Measurements from ENCODE around the gene CTSZ. TPM values are rescaled to one million over a fixed set of nuclear protein-coding genes. Genes with fewer than 3 reads are reported as not detected.
A peak's percentile ranks its signal among the peaks of the same experiment; 100 is the strongest.
"Not testable (repeated sequence)": the region's sequence is repeated elsewhere in the genome, so short reads cannot be mapped to it uniquely, and the experiment has no call there.

CTSZ gene
- total RNA-seq, 1 donor from 2014 or later: 34.2 TPM

DNA sequence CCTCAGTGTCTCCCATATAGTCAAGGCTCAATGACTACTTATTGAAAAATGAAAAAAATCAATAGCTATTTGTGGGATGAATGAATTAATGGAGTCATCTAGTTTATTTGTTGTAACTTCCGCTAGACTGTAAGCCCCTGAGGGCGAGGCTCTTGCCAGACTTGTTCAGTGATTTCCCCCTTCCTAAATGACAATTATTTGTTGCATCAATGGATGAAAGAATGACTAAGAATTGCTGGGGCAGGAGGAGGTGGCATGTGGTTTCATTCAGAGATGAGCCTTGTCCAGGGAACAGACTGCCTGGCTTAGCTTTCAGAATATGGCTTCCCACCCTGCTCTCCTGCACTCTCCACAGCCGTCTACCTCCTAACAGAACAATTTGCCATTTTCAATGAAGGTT lies 36.6 kb upstream of the CTSZ start:
- Mint-ChIP-seq H3K4me1 (peaks cover 21% of the 10 kb centered on the region), H3K4me3 (peak overlapping the region; percentile 77), H3K9me3 (no peaks in the 10 kb centered on the region), H3K27me3 (ENCODE audit: insufficient read depth, low read depth) (peaks cover 3% of the 10 kb centered on the region), H3K36me3 (peaks cover 4% of the 10 kb centered on the region), H3K27ac (no peak overlapping the region)
- no peak overlapping the region for H3K4me3 ChIP-seq
- H3K4me1 ChIP-seq: peaks cover 11% of the 10 kb centered on the region
- no peak overlapping the region for H2AFZ ChIP-seq (replicated peaks)
- no peaks in the 10 kb centered on the region for H3K9me3 ChIP-seq (ENCODE audit: low read depth)
- H3K27me3 ChIP-seq: peaks cover 4% of the 10 kb centered on the region
- no peaks in the 10 kb centered on the region for H3K36me3 ChIP-seq
- peaks cover 5% of the 10 kb centered on the region for H4K20me1 ChIP-seq (ENCODE audit: low read depth)
- DNase-seq (ENCODE audit: low spot score): no peak
- peaks cover 39% of the 10 kb centered on the region for H3K79me2 ChIP-seq (ENCODE audit: low read depth)
- no peak overlapping the region for H3K27ac ChIP-seq
- H3F3A ChIP-seq (ENCODE audit: low read depth): no peaks in the 10 kb centered on the region
- H3K4me2 ChIP-seq: no peak overlapping the region
- TF ChIP-seq EZH2phosphoT487 (IDR thresholded peaks at IDR 0.05): no peak
- TF ChIP-seq EZH2 (IDR thresholded peaks at IDR 0.05): no peak
- TF ChIP-seq, protein P1, sequence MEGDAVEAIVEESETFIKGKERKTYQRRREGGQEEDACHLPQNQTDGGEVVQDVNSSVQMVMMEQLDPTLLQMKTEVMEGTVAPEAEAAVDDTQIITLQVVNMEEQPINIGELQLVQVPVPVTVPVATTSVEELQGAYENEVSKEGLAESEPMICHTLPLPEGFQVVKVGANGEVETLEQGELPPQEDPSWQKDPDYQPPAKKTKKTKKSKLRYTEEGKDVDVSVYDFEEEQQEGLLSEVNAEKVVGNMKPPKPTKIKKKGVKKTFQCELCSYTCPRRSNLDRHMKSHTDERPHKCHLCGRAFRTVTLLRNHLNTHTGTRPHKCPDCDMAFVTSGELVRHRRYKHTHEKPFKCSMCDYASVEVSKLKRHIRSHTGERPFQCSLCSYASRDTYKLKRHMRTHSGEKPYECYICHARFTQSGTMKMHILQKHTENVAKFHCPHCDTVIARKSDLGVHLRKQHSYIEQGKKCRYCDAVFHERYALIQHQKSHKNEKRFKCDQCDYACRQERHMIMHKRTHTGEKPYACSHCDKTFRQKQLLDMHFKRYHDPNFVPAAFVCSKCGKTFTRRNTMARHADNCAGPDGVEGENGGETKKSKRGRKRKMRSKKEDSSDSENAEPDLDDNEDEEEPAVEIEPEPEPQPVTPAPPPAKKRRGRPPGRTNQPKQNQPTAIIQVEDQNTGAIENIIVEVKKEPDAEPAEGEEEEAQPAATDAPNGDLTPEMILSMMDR (IDR thresholded peaks at IDR 0.05): no peak
- H3K9ac ChIP-seq: no peak overlapping the region

GRCh38 chr20:59042796-59043631 lies 36.0 kb upstream of the CTSZ start:
- Mint-ChIP-seq H3K4me1 (peaks cover 21% of the 10 kb centered on the region), H3K36me3 (peaks cover 4% of the 10 kb centered on the region)

GRCh38 chr20:59042151-59042795 lies 35.2 kb upstream of the CTSZ start, which contains the start of gene PRELID3B:
Gene PRELID3B, minus strand, starts transcription at chr20:59042786. Its CDS starts 56 bp downstream, at chr20:59042730.
- peak within 1 kb of the TSS; percentile 16 for H3K9ac ChIP-seq
- Mint-ChIP-seq H3K9me3 (no peaks in the 10 kb centered on the region), H3K4me1 (peaks cover 22% of the 10 kb centered on the region), H3K27me3 (ENCODE audit: insufficient read depth, low read depth) (peaks cover 3% of the 10 kb centered on the region), H3K4me3 (peak within 1 kb of the TSS; percentile 89), H3K36me3 (peaks cover 4% of the 10 kb centered on the region), H3K27ac (no peak within 1 kb of the TSS)
- H3K9me3 ChIP-seq (ENCODE audit: low read depth): no peaks in the 10 kb centered on the region
- no peak within 1 kb of the TSS for H3K27ac ChIP-seq
- H3K36me3 ChIP-seq: no peaks in the 10 kb centered on the region
- TF ChIP-seq EZH2 (IDR thresholded peaks at IDR 0.05): no peak
- TF ChIP-seq, protein P1 (IDR thresholded peaks at IDR 0.05): no peak
- TF ChIP-seq EZH2phosphoT487 (IDR thresholded peaks at IDR 0.05): no peak
- peak within 1 kb of the TSS; percentile 66 for H2AFZ ChIP-seq (replicated peaks)
- peaks cover 5% of the 10 kb centered on the region for H4K20me1 ChIP-seq (ENCODE audit: low read depth)
- H3K79me2 ChIP-seq (ENCODE audit: low read depth): peaks cover 48% of the 10 kb centered on the region
- H3K27me3 ChIP-seq: no peaks in the 10 kb centered on the region
- peaks cover 11% of the 10 kb centered on the region for H3K4me1 ChIP-seq
- H3F3A ChIP-seq (ENCODE audit: low read depth): no peaks in the 10 kb centered on the region
- H3K4me2 ChIP-seq: peak within 1 kb of the TSS; percentile 82
- peak within 1 kb of the TSS; percentile 54 for H3K4me3 ChIP-seq
- peak; percentile 57 for DNase-seq (ENCODE audit: low spot score)

More at GRCh38 chr20:59042796-59043631, 36.0 kb upstream of the CTSZ start:
- Histone ChIP-seq H2AFZ (replicated peaks) (peak overlapping the region; percentile 66), H3K27ac (no peak overlapping the region), H3K4me3 (peak overlapping the region; percentile 54), H3K79me2 (ENCODE audit: low read depth) (peaks cover 46% of the 10 kb centered on the region), H3K36me3 (no peaks in the 10 kb centered on the region), H4K20me1 (ENCODE audit: low read depth) (peaks cover 5% of the 10 kb centered on the region), H3F3A (ENCODE audit: low read depth) (no peaks in the 10 kb centered on the region), H3K4me2 (peak overlapping the region; percentile 82), H3K9ac (no peak overlapping the region), H3K27me3 (peaks cover 4% of the 10 kb centered on the region), H3K4me1 (peaks cover 11% of the 10 kb centered on the region), H3K9me3 (ENCODE audit: low read depth) (no peaks in the 10 kb centered on the region)
- peak overlapping the region; percentile 89 for H3K4me3 Mint-ChIP-seq
- no peak overlapping the region for H3K27ac Mint-ChIP-seq
- H3K27me3 Mint-ChIP-seq (ENCODE audit: insufficient read depth, low read depth): peaks cover 3% of the 10 kb centered on the region
- no peaks in the 10 kb centered on the region for H3K9me3 Mint-ChIP-seq
- DNase-seq (ENCODE audit: low spot score): peak; percentile 96
- TF ChIP-seq EZH2 (IDR thresholded peaks at IDR 0.05) (no peak), EZH2phosphoT487 (IDR thresholded peaks at IDR 0.05) (no peak)
- TF ChIP-seq, protein P1 (IDR thresholded peaks at IDR 0.05): no peak

DNA sequence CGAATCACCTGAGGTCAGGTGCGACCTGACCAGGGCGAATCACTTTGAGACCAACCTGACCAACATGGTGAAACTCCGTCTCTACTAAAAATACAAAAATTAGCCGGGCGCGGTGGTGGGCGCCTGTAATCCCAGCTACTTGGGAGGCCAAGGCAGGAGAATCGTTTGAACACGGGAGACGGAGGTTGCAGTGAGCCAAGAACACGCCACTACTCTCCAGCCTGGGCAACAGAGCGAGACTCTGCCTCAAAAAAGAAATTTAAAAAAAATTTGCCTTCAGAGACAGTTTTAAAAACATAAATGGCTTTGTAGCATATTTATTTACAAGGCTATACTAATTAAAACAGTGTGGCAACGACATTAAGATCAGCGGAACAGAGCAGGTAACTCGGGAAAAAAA lies 34.4 kb upstream of the CTSZ start:
- H4K20me1 ChIP-seq (ENCODE audit: low read depth); H3K27ac Mint-ChIP-seq; H2AFZ ChIP-seq (replicated peaks); H3K27me3 ChIP-seq; H3K27ac ChIP-seq; H3K9ac ChIP-seq; DNase-seq (ENCODE audit: low spot score); H3K36me3 ChIP-seq; H3F3A ChIP-seq (ENCODE audit: low read depth); H3K9me3 ChIP-seq (ENCODE audit: low read depth); H3K27me3 Mint-ChIP-seq (ENCODE audit: insufficient read depth, low read depth); H3K9me3 Mint-ChIP-seq: not testable (repeated sequence)
- H3K4me2 ChIP-seq: peak overlapping the region; percentile 82
- peaks cover 48% of the 10 kb centered on the region for H3K79me2 ChIP-seq (ENCODE audit: low read depth)
- peaks cover 11% of the 10 kb centered on the region for H3K4me1 ChIP-seq
- H3K36me3 Mint-ChIP-seq: peaks cover 11% of the 10 kb centered on the region
- peaks cover 26% of the 10 kb centered on the region for H3K4me1 Mint-ChIP-seq
- H3K4me3 Mint-ChIP-seq: peak overlapping the region; percentile 54
- peak overlapping the region; percentile 54 for H3K4me3 ChIP-seq
